ENCODE measurements around the gene THSD4. TPM values are rescaled to one million over a fixed set of nuclear protein-coding genes. Genes with fewer than 3 reads are reported as not detected.

THSD4 gene
- total and polyA plus RNA-seq, 2 of the 8 experiments (the other 6 are each of a cell fraction or from before 2014, with no cell fraction given): 2.5 to 6.2 TPM

GRCh38 chr15:71426792-71427191, 311.5 kb downstream of the THSD4 start:
- Histone ChIP-seq H3K9me3 (ENCODE audit: insufficient read depth in 2 of 2, low read depth in 1 of 2, low read length in 1 of 2) (no peaks in the 10 kb centered on the region), H2AFZ (ENCODE audit: low read length) (no peak overlapping the region), H3K23me2 (ENCODE audit: low read depth, low read length) (no peaks in the 10 kb centered on the region), H3K56ac (replicated peaks; ENCODE audit: insufficient read length, low read depth, low read length) (no peak overlapping the region), H3K4me3 (ENCODE audit: extremely low read depth in 1 of 4, insufficient read depth in 2 of 4, low read depth in 3 of 4, low read length in 4 of 4) (no peak overlapping the region), H3K79me1 (ENCODE audit: low read depth, low read length) (no peaks in the 10 kb centered on the region), H3K4me2 (ENCODE audit: insufficient read depth in 1 of 2, low read depth in 2 of 2, low read length in 2 of 2) (no peak overlapping the region), H2BK15ac (ENCODE audit: low read length) (no peak overlapping the region), H2BK12ac (ENCODE audit: low read depth, low read length) (no peak overlapping the region), H2BK120ac (replicated peaks; ENCODE audit: low read depth, low read length) (no peak overlapping the region), H3K4ac (replicated peaks; ENCODE audit: insufficient read length, low read depth, low read length) (no peak overlapping the region), H4K91ac (replicated peaks; ENCODE audit: insufficient read length, low read length) (no peak overlapping the region), H3K27me3 (replicated peaks in 1 of 4; ENCODE audit: control insufficient read depth in 3 of 4, extremely low read depth in 1 of 4, insufficient read depth in 3 of 4, low read length in 3 of 4) (no peaks in the 10 kb centered on the region), H3K79me2 (ENCODE audit: control insufficient read depth in 1 of 2, insufficient read depth in 2 of 2, low read length in 2 of 2) (no peaks in the 10 kb centered on the region), H3K27ac (ENCODE audit: low read depth, low read length) (no peak overlapping the region), H4K8ac (ENCODE audit: extremely low read depth, insufficient read depth, low read length) (no peak overlapping the region), H4K20me1 (replicated peaks in 1 of 2; ENCODE audit: control insufficient read depth in 1 of 2, insufficient read depth in 2 of 2, low read length in 2 of 2) (no peaks in the 10 kb centered on the region), H3K14ac (ENCODE audit: insufficient read length) (no peak overlapping the region), H2AK5ac (ENCODE audit: low read depth, low read length) (no peak overlapping the region), H3K36me3 (ENCODE audit: control insufficient read depth in 2 of 4, insufficient read depth in 4 of 4, low read length in 3 of 4) (no peaks in the 10 kb centered on the region), H3K9ac (replicated peaks in 1 of 4; ENCODE audit: extremely low read depth in 1 of 4, low read depth in 3 of 4, low read length in 3 of 4) (no peak overlapping the region), H3K4me1 (replicated peaks in 1 of 4; ENCODE audit: control insufficient read depth in 3 of 4, insufficient read depth in 4 of 4, low read length in 3 of 4) (peaks cover 0 to 7% (median 3%) of the 10 kb centered on the region in 4 experiments; a peak in 2 of 7 replicates), H2BK5ac (ENCODE audit: low read depth, low read length) (no peak overlapping the region), H3K23ac (ENCODE audit: insufficient read length) (no peak overlapping the region), H4K5ac (ENCODE audit: insufficient read length, low read depth, low read length) (no peak overlapping the region), H2BK20ac (ENCODE audit: low read length) (no peak overlapping the region), H3K18ac (ENCODE audit: extremely low read depth, low read length) (no peak overlapping the region)
- POLR2A ChIA-PET (ENCODE audit: partially characterized antibody): interaction anchor here (0.5 kb wide), 1 partner anchor 579 kb away, joined by 3 read pairs; no protein-coding TSS in a partner anchor
- 88% methylated on average over 2 of the region's 2 CpGs; no CpG with 5 or more reads in 1 of the 2 experiments for WGBS, 2 experiments (ENCODE audit: extremely low coverage in 1 of 2, insufficient coverage in 1 of 2, insufficient read length in 1 of 2, insufficient replicate concordance in 2 of 2, low coverage in 1 of 2, low lambda C conversion rate in 2 of 2, missing lambda C conversion rate in 1 of 2)
- TF ChIP-seq EZH2 (IDR thresholded peaks at IDR 0.05; ENCODE audit: low read depth, low read length, severe bottlenecking): no peak
- TF ChIP-seq RXRA (IDR thresholded peaks at IDR 0.05; ENCODE audit: insufficient read depth, low read depth, low read length): no peak
- DNase-seq (ENCODE audit: low read depth in 1 of 2, low spot score in 2 of 2) (no peak), FAIRE-seq (no peak)
- CTCF ChIA-PET (ENCODE audit: partially characterized antibody): interaction anchor here (2.1 kb wide), 1 partner anchor 17 kb away, joined by 12 read pairs; no protein-coding TSS in a partner anchor

Data from H1 (cell line).